ENCODE data around the gene TOP3B. TPM values are rescaled to one million over a fixed set of nuclear protein-coding genes. Genes with fewer than 3 reads are reported as not detected.
A peak's percentile ranks its signal among the peaks of the same experiment; 100 is the strongest.

Gene TOP3B
- total and polyA plus RNA-seq, 9 of the 15 experiments (the other 6 are each of a cell fraction or from before 2014, with no cell fraction given), result 3.0 to 188 (median 112) TPM

DNA sequence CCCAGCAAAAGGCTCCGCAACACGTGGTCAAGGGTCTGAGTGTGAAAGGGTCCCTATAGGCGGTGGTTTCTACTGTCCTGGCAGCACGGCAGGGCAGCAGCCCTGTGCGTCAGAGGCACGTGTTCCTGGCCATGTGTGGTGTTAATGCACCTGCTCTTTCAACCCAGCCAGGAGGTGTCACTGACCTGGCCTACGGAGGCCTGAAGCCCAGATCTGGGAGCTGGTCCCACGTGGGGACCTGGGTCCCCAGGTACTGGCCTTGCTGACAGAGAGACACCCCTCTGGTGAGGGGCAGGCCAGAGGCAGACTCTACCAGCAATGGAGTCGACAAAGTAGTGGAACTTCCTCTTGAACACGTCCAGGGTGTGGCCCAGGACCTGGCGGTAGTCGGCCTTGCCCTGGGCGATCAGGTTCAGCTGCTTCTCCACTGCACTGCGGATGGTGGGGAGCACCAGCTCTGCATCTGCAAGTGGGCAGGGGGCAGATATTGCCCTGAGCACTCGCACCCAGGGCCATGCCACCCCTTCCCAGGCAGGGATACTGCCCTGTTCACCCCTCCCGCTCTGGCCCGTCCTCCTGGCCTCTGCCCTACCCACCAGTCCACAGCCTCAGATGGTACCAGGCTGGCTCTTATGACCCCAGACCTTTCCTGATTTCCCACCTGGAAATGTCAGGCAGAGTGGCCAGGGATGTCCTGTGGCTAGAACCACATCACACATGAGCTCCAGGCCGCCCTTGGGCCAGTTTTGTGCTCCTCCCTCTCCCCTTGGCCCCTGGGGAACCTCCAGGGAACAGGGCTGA is 23.1 kb downstream of the TOP3B start (continued):
- no peak for TF ChIP-seq ETV6 (IDR thresholded peaks at IDR 0.05; ENCODE audit: borderline replicate concordance in 1 of 2, low read depth in 2 of 2, low read length in 1 of 2)
- TF ChIP-seq ETV6 (CRISPR knock-in tag; IDR thresholded peaks at IDR 0.05; ENCODE audit: borderline replicate concordance), result no peak
- TF ChIP-seq ARID1B (IDR thresholded peaks at IDR 0.05), result no peak
- TF ChIP-seq, protein P1, sequence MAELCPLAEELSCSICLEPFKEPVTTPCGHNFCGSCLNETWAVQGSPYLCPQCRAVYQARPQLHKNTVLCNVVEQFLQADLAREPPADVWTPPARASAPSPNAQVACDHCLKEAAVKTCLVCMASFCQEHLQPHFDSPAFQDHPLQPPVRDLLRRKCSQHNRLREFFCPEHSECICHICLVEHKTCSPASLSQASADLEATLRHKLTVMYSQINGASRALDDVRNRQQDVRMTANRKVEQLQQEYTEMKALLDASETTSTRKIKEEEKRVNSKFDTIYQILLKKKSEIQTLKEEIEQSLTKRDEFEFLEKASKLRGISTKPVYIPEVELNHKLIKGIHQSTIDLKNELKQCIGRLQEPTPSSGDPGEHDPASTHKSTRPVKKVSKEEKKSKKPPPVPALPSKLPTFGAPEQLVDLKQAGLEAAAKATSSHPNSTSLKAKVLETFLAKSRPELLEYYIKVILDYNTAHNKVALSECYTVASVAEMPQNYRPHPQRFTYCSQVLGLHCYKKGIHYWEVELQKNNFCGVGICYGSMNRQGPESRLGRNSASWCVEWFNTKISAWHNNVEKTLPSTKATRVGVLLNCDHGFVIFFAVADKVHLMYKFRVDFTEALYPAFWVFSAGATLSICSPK (IDR thresholded peaks at IDR 0.05; ENCODE audit: borderline replicate concordance), result no peak
- TF ChIP-seq SMARCC2 (IDR thresholded peaks at IDR 0.05; ENCODE audit: low read depth), result no peak
- TF ChIP-seq FOXA3 (CRISPR knock-in tag; conservative IDR thresholded peaks at IDR 0.05 in 1 of 2, IDR thresholded peaks at IDR 0.05 in 1 of 2), result peak in 1 of 2 experiments; percentile 78; a peak in 2 of 4 replicates
- TF ChIP-seq ZNF668 (CRISPR knock-in tag; IDR thresholded peaks at IDR 0.05), result no peak
- TF ChIP-seq, protein P2, sequence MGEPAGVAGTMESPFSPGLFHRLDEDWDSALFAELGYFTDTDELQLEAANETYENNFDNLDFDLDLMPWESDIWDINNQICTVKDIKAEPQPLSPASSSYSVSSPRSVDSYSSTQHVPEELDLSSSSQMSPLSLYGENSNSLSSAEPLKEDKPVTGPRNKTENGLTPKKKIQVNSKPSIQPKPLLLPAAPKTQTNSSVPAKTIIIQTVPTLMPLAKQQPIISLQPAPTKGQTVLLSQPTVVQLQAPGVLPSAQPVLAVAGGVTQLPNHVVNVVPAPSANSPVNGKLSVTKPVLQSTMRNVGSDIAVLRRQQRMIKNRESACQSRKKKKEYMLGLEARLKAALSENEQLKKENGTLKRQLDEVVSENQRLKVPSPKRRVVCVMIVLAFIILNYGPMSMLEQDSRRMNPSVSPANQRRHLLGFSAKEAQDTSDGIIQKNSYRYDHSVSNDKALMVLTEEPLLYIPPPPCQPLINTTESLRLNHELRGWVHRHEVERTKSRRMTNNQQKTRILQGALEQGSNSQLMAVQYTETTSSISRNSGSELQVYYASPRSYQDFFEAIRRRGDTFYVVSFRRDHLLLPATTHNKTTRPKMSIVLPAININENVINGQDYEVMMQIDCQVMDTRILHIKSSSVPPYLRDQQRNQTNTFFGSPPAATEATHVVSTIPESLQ (CRISPR knock-in tag; IDR thresholded peaks at IDR 0.05), result no peak
- TF ChIP-seq NCOA1 (IDR thresholded peaks at IDR 0.05; ENCODE audit: low read depth), result no peak
- TF ChIP-seq, protein P3, sequence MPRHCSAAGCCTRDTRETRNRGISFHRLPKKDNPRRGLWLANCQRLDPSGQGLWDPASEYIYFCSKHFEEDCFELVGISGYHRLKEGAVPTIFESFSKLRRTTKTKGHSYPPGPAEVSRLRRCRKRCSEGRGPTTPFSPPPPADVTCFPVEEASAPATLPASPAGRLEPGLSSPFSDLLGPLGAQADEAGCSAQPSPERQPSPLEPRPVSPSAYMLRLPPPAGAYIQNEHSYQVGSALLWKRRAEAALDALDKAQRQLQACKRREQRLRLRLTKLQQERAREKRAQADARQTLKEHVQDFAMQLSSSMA (CRISPR knock-in tag; IDR thresholded peaks at IDR 0.05), result no peak
- TF ChIP-seq, protein P4, sequence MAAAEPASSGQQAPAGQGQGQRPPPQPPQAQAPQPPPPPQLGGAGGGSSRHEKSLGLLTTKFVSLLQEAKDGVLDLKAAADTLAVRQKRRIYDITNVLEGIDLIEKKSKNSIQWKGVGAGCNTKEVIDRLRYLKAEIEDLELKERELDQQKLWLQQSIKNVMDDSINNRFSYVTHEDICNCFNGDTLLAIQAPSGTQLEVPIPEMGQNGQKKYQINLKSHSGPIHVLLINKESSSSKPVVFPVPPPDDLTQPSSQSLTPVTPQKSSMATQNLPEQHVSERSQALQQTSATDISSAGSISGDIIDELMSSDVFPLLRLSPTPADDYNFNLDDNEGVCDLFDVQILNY (CRISPR knock-in tag; IDR thresholded peaks at IDR 0.05), result no peak
- TF ChIP-seq CBX1 (IDR thresholded peaks at IDR 0.05; ENCODE audit: low read depth), result peak; percentile 77; the same call in 1 of the 2 replicates
- TF ChIP-seq MECOM (CRISPR knock-in tag; IDR thresholded peaks at IDR 0.05), result no peak
- no peak for TF ChIP-seq HOXB6 (CRISPR knock-in tag; IDR thresholded peaks at IDR 0.05; ENCODE audit: borderline replicate concordance)
- TF ChIP-seq, protein P5, sequence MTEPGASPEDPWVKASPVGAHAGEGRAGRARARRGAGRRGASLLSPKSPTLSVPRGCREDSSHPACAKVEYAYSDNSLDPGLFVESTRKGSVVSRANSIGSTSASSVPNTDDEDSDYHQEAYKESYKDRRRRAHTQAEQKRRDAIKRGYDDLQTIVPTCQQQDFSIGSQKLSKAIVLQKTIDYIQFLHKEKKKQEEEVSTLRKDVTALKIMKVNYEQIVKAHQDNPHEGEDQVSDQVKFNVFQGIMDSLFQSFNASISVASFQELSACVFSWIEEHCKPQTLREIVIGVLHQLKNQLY (CRISPR knock-in tag; conservative IDR thresholded peaks at IDR 0.05), result no peak
- no peak for TF ChIP-seq ZNF311 (CRISPR knock-in tag; IDR thresholded peaks at IDR 0.05)
- no peak for TF ChIP-seq TOE1 (IDR thresholded peaks at IDR 0.05; ENCODE audit: borderline replicate concordance)
- TF ChIP-seq TOE1 (CRISPR knock-in tag; IDR thresholded peaks at IDR 0.05; ENCODE audit: borderline replicate concordance, low read depth), result no peak
